Glomerular endothelial cell (primary cell): ENCODE measurements around the gene NMNAT2. TPM values are rescaled to one million over a fixed set of nuclear protein-coding genes. Genes with fewer than 3 reads are reported as not detected.
"Not testable (repeated sequence)": the region's sequence is repeated elsewhere in the genome, so short reads cannot be mapped to it uniquely, and the experiment has no call there.

Experiments used
- DNase-seq: peaks from one replicate; pipeline ENCODE4 v3.0.0-alpha.2; 2011; ENCODE audit warnings: low read depth, low spot score; ENCODE audit errors: extremely low read depth
- total RNA-seq: library from RNA; depleted of rRNA; stranded (reverse); fragments of >200 nt; gene quantifications from 2 replicates; pipeline ENCODE4 v1.2.3, GENCODE V29; 2015

NMNAT2 gene
- 0.23 and 0.24 TPM in 2 replicates for total RNA-seq

DNA sequence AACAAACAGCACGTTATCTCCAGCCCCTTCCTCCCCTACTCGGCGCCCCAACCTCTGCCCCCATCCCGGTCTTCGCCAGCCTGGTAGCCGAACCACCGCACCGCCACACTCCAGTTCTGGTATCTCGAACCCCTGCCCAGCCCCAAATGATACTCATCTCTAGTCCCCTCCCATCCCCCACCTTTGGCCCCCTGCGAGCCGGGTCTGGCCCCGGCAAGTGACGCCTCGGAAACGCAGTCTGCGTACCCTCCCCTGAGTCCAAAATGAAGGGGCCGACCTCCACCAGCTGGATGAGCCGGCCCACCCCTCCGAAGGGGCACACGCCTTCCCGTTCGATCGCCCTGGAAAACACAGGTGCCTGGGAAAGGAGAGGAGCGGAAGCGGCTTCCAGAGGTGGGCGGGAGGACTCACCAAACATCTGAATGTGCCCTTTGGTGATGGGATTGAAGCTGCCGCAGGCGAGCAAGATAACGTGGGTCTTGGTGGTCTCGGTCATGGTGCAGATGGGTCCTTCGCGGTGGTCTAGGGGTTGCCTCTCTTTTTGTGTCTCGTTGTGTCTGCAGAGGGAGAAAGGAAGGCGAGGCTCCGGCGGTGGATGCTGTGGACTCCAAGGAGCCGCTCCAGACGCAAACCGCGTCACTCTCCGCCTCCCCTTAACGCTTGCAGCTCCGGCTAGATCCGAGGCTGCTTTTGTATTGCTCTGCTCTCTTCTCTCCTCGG is at the start of gene NMNAT2:
TSS of gene NMNAT2 (minus strand) at position 609 of the 720 bp plus-strand sequence. CDS start at position 496, 113 bp downstream.
- DNase-seq: no peak

DNA sequence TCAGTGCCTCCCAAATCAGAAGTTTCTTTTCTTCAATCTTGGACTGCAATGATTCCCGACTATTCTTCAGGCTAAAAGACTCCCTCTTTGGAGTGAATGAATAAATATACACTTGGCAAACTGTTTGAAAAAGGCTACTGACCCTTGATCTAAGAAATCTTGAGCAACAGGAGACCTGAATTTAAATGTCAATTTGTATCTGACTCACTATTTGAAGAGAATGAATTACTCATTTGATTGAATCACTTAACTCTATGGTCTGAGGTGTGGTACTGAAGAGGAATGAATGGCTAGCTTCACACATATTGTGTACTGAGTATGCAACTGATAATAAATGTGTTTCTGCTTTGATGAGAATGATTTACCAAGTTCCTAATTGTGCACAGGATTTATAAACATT is 49.5 kb upstream of the NMNAT2 start:
- no peak for DNase-seq

DNA sequence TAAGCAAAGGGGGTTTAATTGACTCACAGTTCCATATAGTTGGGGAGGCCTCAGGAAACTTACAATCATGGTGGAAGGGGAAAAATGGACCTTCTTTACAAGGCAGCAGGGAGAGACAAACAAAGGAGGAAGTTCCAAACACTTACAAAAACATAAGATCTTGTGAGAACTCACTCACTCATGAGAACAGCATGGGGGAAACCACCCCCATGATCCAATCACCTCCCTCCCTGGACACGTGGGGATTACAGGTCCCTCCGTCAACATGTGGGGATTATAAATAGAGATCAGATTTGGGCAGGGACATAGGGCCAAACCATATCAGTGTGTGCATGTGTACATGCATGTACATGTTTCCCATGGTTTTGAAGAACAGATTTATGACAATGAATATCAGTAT is 48.6 kb upstream of the NMNAT2 start:
- no peak for DNase-seq

DNA sequence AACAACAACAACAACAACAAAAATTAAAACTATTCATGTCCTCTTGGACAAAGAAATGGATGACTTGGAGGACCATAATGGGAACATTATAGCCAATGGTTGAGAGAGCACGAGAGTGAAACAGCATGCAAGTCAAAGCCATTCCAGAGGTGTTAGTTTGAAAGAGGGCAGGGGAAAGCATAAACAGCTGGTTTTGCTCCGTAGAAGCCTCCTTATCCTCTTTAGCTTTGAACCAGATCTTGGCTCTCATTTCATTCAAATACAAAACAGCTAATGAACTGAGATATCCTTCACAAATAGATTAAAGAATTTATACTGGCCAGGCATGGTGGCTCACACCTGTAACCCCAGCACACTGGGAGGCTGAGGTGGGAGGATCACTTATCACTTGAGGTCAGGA is 45.4 kb upstream of the NMNAT2 start:
- DNase-seq: no peak

DNA sequence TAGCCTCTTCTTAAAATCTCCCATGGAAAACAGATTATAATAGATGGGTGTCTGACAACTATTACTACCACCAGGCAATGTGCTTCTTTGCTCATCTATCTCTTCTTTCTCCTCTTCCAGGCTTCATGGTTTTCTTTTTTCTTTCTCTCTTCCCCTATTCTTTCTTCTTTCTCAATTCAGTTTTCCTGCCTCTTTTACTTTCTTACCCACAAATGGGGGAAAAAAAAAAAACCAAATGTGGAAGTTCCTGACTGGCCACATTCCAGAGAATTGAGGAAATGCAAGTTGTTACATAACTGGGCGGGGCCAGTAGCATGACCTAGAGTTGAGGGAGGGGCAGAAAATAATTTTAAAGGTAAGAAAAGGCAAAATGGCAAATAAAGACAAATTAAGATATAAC is 43.2 kb upstream of the NMNAT2 start:
- DNase-seq: no peak

DNA sequence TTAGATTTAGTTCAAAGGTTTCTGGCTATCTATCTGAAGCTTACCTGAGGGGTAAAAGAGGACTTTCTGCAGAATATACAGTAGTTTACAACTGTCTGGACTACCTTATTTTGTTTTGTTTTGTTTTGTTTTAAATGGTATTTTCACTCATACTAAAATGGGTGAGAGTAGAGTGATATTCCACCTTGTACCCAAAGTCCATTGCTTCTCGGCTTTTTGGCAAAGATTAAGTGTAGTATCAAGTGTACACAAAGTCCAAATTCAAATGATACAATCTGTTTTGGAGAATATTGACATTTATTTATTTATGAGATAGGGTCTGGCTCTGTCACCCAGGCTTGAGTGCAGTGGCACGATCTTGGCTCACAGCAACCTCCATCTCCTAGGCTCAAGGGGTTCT is 42.4 kb upstream of the NMNAT2 start:
- DNase-seq: no peak

DNA sequence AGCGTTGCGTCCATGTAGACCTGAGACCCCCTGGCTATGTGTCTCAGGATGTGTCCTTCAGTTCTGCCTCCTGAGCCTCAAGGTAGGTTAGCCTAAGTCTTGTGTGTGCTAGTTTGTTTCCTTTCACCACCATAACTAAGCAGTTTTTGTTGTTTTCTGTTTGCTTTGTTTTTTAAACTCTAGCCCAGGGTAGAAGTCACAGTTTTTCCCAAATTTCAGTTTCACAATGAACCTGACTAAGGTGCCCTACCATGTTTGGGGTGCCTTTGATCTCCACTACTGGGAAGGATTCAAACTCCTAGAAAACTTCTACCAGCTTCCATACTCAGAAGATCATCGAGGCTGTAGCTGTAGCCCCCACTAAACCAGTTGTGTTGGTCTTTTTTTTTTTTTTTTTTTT is 39.3 kb upstream of the NMNAT2 start:
- DNase-seq: no peak

DNA sequence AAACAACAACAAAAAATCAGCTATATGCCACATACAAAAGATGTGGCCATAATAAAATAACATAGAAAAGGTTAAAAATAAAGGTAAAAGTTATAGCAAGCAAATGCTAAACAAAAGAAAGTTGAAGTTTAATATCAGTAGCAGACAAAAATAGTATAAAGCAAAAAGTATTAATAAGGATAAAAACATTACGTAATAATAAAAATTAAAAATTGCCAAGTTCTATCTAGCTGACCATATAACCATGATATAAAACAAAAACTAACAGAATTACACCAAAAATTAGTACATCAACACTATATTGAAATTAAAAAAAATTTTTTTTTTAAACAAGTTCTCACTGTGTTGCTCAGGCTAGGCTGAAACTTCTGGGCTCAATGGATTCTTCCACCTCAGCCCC is 38.6 kb upstream of the NMNAT2 start:
- DNase-seq: no peak

DNA sequence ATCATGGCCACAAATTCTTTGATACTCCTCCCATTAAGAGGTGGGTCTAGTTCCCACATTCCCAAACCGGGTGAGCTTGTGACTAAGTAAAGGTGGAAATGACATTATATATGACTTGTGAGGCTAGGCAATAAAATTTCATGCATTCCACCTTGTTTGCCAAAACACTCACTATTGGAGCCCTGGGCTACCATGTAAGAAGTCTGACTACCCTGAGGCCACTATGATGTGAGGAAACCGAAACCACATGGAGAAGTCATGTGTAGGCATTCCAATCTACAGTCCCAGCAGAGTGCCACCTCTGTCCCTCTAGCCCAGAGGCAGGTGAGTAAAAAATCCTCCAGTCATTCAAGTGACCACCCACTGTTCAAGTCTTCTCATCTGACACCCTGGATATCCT is 36.2 kb upstream of the NMNAT2 start:
- no peak for DNase-seq

DNA sequence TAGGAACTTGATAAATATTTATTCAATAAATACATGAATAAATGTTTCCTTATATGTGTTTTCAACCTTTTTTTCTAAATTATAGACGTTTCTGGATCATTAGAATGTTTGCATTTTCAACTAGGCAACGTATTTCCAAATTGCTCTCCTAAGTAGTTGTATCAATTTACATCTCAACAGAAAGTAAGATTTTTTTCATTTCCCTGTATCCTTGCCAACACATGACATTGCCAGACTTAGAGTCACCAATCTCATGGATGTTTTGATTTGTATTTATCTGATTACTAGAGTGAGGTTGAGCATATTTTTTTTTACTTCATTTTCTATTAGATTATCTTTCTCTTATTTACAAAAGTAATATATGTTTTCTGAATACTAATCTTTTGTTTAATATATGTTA is 31.9 kb upstream of the NMNAT2 start:
- no peak for DNase-seq

DNA sequence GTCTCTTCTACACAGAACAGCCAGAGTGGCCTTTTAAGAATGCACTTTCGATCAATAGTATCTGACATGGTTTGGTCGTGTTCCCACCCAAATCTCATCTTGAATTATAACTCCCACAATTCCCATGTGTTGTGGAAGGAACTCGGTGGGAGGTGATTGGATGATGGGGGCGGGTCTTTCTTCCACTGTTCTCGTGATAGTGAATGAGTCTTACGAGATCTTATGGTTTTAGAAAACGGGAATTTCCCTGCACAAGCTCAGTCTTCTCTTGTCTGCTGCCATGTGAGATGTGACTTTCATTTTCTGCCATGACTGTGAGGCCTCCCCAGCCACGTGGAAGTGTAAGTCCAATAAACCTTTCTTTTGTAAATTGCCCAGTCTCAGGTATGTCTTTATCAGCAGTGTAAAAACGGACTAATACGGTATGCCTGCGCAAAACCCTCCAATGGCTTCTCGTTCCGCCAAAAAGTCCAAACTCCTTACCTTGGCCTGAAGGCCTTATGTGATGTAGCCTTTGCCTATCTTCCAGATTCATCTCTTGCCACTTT is 31.1 kb upstream of the NMNAT2 start:
- no peak for DNase-seq

DNA sequence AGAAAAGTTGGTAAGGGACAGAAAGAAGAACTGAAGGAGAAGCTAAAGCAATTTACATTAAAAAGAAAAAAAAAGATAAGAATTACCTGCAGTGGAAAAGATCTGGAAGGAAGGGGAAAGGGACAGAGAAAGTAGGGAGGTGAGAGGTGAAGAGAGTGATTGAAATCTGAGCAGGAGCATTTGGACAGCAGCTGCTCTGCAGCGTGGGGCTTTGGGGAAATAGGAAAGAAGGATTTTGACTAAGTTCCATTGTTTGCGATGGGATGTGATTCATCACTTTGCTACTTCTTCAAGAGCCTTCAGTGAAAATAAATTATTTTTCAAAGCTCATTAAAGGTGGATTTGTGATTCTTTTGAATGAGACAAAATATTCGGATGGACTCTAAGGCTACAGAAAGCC is 26.1 kb upstream of the NMNAT2 start:
- peak; percentile 47 for DNase-seq

DNA sequence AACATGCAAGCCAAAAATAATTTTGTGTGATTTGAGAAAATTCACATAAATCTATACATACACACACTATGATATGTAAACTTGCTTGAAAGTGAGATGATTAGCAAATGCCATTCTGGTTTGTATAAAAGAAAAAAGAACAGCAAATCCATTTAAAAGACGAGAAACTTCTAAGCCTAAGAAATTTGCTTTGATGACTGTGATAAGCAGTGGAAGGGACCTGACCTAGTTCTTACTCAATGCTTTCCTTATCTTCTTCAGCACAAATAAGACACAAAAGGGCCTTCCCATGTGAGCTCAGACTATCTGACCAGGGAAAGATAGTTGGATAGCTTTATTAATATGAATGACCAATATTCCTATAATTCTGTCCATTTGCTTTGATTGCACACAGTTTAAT is 25.3 kb upstream of the NMNAT2 start:
- DNase-seq: no peak

DNA sequence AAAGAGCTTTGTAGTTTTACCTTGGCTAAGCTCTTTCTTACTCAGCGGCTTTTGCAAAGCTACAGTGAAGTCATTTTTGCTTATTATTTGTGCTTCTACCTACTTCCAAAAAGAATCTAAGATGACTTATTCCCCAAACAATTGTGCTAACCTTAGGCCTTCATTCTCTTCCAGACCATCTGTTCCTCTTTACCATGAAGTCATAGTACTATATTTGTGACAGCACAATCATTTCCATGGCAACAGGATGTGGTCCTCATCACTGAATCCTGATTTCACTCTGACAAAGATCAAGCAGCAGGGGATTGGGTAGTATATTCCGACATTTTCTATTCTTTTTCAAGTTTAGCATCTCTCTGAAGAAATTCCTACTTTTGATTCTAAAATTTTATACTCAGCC is 24.8 kb upstream of the NMNAT2 start:
- no peak for DNase-seq

DNA sequence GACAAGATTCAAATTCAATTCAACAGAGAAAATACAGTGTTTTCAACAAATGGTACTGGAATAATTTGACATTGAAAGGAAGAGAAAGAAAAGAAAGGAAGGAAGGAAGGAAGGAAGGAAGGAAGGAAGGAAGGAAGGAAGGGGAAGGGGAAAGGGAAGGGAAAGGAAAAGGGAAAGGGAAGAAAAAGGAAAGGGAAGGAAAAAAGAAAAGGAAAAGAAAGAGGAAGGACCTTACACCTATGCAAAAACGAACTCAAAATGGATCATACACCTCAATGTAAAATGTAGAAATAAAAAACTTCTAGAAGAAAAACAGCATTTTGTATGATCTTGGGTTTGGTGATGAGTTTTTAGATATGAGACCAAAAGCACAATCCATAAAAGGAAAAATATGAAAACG is 19.9 kb upstream of the NMNAT2 start:
- no peak for DNase-seq

DNA sequence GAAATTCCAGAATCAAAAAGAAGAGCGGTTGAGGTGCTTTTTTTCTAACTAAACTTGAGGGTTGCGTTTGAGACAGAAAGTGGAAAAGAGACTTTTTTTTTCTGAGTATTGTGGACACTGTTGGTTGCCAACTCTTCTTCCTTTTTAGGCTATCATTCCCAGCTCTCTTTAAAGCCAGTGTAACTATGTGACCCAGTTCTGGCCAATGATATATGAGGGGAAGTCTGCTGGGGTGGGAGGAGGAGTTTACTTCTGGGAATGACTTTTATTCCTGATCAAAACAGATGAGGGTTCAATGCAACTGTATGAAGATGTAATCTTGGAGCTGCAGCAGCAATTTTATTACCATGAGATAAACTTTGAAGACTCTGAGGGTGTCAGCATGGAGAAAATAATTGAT is 17.3 kb upstream of the NMNAT2 start:
- no peak for DNase-seq

DNA sequence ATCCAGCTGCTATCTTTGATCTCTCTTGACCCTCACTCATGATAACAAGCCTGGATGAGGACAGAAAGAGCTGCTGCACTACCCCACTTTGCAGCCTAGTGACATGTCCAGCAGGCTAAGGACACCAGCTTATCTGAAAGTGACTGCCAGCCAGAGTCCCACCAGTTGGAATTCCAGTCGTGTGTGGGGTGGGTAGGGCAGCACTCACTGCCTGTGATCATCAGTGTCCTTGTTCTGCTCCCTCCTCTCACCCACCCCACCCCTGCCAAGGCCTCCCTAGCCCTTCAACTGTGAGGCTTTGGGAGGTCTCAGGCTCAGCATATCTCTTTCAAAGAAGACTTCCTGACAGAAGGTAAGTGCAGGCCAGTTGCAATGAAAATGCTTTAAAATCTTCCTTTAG is 15.5 kb upstream of the NMNAT2 start:
- no peak for DNase-seq

DNA sequence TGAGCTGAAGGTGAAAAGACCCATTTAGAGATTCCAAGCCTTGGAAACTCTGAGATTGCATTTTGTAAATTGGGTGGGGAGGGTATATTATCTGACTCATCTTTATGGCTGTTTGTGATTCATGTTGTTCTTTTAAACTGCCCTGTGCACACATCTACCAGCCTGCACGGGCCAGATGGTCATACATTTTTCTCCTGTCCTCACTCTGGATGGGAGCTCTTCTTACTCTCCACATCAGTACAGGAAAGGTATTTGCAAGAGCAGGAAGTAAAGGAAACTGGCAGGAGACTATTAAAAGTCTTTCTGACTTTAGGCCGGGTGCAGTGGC is 14.3 kb upstream of the NMNAT2 start:
- DNase-seq: no peak

DNA sequence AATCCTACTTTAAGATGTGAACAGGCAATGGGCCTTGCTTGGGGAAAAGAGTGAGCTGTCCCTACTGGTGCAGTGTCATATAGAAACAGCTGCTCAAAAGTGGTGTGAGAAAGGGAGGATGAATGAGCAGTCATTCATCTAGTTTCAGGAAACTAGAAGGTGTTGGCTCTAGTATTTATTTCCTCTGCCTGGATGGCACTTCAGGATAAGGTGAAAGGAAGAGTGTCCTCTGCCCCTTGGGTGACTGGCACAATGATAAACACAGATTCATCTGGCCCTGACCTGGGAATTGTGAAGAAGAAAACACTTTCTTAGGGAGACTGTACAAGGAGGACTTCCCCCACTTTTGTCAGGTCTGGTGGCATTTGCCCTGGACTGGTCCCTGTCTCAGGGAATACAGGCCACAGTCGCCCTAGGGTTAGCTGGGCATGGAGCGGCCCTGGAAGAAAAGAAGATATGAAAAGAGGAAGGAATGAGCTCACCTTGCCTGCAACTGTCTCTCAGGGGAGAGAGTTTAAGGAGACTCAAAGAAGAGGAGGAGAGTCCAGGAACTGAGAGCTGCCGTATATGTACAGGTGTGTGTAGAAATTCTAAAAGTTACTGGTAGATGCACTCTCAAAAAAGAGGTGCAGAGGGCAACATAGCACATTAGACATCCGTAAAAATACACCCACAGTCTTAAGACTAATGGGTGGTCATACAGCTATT is 13.8 kb upstream of the NMNAT2 start:
- DNase-seq: no peak

DNA sequence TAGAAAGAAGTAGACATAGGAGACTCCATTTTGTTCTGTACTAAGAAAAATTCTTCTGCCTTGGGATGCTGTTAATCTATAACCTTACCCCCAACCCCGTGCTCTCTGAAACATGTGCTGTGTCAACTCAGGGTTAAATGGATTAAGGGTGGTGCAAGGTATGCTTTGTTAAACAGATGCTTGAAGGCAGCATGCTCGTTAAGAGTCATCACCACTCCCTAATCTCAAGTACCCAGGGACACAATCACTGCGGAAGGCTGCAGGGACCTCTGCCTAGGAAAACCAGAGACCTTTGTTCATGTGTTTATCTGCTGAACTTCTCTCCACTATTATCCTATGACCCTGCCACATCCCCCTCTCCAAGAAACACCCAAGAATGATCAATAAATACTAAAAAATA is 9.4 kb upstream of the NMNAT2 start:
- not testable (repeated sequence) for DNase-seq

DNA sequence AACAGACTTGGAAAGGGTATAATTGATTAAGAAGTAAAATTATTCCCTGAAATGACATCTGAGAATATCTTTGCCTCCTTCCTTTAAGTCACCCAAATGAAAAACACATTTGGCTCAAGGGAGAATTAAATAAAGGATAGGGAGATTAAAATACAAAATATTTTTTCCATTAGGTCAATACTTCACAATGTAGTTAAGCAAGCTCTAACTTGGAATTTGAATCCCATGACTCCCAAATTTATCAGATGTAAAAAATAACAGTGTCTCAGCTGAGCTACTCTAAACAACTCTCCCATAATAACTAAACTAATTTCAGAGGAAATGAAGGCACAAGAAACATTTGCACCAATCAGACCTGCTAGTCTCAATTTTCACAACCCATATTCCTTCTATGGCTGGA is 6.5 kb upstream of the NMNAT2 start:
- DNase-seq: no peak

DNA sequence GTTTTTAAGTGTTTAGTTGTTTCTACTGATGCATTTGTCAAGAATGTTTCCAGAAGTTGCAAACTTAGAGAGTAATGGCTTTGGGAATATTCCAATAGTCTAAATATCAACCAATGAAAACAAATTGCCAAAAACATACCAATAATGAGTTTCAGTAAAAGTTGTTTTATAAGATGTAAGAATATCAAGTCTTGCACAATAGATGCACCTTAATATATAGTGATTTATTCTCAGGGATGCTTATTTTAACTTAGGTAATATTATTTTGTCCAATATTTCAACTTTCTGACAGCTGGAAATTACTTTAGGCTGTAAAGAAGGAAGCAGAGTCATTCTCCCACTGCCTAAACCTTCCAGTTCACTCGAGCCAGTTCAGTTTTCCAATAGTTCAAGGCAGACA is 5.4 kb upstream of the NMNAT2 start:
- DNase-seq: no peak
